Measurements from ENCODE around the gene A2ML1.
"Not testable (repeated sequence)": the region's sequence is repeated elsewhere in the genome, so short reads cannot be mapped to it uniquely, and the experiment has no call there.

Gene A2ML1

DNA sequence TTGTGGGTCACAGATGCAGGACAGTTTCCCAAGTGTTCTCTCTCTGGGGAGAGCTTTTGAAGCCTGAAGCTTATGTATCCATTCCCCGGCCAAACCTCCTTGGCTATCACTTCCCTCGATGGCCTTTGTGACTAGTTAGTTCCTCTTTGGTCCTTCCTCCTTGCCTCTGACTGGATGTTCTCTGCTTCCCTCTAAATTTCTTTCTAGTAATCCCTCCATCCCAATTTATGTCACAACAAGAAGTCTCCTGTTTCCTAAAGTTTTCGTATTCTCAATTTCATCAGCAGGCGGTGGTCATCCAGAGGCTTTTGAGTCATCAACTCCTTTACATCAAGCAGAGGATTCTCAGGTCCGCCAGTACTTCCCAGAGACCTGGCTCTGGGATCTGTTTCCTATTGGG, 27.5 kb downstream of the A2ML1 start:
- DNase-seq (ENCODE audit: low spot score): no peak
- no peak for FAIRE-seq

GRCh38 chr12:8852119-8852518, 29.7 kb downstream of the A2ML1 start:
- DNase-seq (ENCODE audit: low spot score) (no peak), FAIRE-seq (no peak)

DNA sequence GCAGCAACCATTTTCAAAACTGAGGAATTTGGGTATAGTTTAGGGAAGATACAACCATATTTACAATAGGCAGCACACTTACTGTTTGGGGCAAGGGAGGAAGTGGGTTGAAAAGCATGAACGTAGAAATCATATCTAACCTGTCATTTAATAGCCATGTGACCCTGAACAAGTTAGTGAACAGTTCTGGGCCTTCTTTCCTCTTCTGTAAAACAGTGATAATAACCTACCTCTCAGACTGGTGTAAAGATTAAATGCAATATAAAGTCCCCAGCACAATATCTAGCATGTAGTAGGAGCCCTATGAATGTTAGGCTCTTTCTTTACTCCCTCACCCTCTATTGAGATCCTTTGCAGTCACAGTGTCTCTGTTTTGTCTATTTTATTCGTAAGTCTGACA, 33.5 kb downstream of the A2ML1 start:
- DNase-seq (ENCODE audit: low spot score): no peak
- peak; percentile 32 for FAIRE-seq

GRCh38 chr12:8859448-8859847, 37.0 kb downstream of the A2ML1 start:
- DNase-seq (ENCODE audit: low spot score); FAIRE-seq: not testable (repeated sequence)

DNA sequence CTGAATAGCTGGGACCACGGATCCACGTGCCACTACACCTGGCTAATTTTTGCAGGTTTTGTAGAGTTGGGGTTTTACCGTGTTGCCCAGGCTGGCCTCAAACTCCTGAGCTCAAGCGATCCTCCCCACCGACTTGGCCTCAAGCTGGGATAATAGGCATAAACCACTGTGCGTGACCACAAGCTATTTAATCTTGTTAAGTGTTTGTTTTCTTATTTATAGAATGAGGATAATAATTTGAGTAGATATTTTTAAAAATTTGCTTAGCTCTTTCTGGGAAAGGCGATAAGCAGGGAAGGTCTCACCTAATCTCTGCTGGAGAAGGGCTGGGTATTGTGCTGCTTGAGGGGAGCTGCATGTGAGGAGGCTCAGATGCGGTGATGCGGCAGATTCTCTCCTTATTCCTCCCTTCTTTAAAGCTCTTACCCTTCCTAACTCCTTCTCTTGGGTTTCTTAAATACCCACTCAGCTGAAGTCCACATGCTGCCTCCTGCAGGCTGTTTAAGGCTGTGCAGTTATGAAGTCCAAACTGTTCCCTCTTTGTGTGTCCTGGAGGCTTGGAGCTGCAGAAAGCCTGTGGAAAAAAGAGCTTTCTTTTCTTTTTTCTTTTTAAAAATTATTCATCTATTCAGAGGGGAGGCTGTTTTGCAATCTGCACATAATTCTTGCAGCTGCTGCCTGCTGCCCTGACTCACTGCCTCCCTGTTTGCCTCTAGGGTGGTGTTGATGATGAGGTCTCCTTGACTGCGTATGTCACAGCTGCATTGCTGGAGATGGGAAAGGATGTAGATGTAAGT, 37.9 kb downstream of the A2ML1 start:
- FAIRE-seq (no peak), DNase-seq (ENCODE audit: low spot score) (no peak)

DNA sequence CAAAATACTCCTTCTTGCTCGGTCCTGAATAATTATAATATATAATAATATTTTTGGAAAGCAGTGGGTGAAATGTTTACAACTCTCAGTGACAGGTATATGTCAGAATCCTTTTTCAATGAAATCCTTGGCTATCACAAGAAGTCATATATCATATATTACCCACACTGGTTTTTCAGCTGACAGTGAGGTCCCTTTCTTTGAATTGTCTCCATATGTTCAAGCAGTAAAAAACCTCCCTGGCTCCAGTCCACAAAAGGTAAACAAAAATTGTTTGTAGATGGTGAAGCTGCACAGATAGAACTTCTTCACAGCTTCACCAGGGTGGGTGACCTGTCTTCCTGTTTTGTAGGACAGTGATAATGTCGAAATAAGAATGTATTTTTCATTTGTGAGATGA, 44.0 kb downstream of the A2ML1 start:
- no peak for DNase-seq (ENCODE audit: low spot score)
- FAIRE-seq: no peak

DNA sequence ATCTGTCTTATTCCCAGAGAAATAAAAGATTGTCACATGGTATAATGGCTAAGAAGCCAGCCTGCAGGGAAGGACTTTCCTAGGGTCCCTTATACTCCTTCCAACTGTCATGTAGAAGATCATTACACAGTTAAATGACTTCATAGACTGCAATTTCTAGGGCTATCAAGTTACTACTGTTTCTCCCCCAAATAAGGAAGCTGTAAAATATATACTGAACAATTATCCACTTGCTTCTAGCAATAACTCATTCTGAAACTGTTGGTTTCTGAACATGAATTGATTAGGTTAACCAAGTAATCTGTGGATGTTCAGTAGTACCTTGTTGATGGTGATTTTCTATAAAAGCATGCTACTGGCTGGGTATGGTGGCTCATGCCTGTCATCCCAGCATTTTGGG, 44.6 kb downstream of the A2ML1 start:
- FAIRE-seq (no peak), DNase-seq (ENCODE audit: low spot score) (no peak)

DNA sequence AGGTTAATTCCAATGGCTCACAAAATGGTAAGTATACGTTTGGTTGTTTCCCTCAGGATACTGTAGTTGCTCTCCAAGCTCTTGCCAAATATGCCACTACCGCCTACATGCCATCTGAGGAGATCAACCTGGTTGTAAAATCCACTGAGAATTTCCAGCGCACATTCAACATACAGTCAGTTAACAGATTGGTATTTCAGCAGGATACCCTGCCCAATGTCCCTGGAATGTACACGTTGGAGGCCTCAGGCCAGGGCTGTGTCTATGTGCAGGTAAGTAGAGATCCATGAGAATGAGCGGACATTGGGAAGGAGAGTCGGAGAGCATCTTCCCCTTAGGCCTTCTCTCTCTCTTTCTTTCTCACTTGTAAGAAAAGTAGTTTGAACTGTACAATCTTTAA, 45.4 kb downstream of the A2ML1 start:
- FAIRE-seq (no peak), DNase-seq (ENCODE audit: low spot score) (no peak)

- FAIRE-seq (peak; percentile 61), DNase-seq (ENCODE audit: low spot score) (no peak)
Measured at GRCh38 chr12:8870586-8870985, 48.2 kb downstream of the A2ML1 start.

GRCh38 chr12:8871068-8871467, 48.6 kb downstream of the A2ML1 start:
- DNase-seq (ENCODE audit: low spot score): no peak
- FAIRE-seq: no peak

DNA sequence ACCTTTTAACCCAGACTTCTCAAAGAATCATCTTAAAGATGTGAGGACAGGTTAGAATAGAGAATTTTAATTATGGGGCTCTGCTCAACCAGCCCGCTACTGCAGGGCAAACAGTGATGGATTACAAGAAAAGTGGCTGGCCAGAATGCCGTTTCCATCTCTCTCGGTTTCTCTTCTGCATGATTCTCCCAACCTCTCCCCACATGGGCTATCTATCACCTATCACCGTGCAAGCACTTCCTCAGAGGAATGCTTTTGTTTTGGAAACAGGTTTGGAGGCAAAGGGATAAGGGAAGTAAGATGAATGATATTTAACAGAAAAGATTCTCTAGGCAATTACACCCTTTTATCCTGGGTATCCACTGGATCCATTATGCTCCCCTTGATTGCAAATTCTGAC, 54.5 kb downstream of the A2ML1 start:
- DNase-seq (ENCODE audit: low spot score) (no peak), FAIRE-seq (no peak)

GRCh38 chr12:8886502-8887284, 64.3 kb downstream of the A2ML1 start:
- FAIRE-seq (no peak), DNase-seq (ENCODE audit: low spot score) (no peak)

GRCh38 chr12:8887285-8887715, 64.9 kb downstream of the A2ML1 start:
- FAIRE-seq (no peak), DNase-seq (ENCODE audit: low spot score) (no peak)

- FAIRE-seq (no peak), DNase-seq (ENCODE audit: low spot score) (peak; percentile 80)
Measured at GRCh38 chr12:8890313-8891085, 68.1 kb downstream of the A2ML1 start.

GRCh38 chr12:8891976-8892375, 69.6 kb downstream of the A2ML1 start:
- no peak for FAIRE-seq
- DNase-seq (ENCODE audit: low spot score): no peak

GRCh38 chr12:8894378-8894777, 72.0 kb downstream of the A2ML1 start:
- FAIRE-seq: no peak
- DNase-seq (ENCODE audit: low spot score): no peak

- no peak for DNase-seq (ENCODE audit: low spot score)
Measured at GRCh38 chr12:8894986-8895385, 72.6 kb downstream of the A2ML1 start.

GRCh38 chr12:8897081-8897480, 74.7 kb downstream of the A2ML1 start:
- no peak for DNase-seq (ENCODE audit: low spot score)
- no peak for FAIRE-seq

More at GRCh38 chr12:8894986-8895385, 72.6 kb downstream of the A2ML1 start:
- FAIRE-seq: no peak

DNA sequence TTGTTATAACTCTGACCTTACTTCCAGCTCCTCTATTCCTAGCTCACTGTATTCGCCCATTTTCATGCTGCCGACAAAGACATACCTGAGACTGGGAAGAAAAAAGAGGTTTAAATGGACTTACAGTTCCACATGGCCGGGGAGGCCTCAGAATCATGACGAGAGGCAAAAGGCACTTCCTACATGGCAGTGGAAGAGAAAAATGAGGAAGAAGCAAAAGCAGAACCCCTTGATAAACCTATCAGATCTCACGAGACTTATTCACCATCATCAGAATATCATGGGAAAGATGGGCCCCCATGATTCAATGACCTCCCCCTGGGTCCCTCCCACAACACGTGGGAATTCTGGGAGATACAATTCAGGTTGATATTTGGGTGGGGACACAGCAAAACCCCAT, 77.4 kb downstream of the A2ML1 start:
- DNase-seq (ENCODE audit: low spot score) (no peak), FAIRE-seq (peak; percentile 20)

GRCh38 chr12:8902703-8903102, 80.3 kb downstream of the A2ML1 start:
- DNase-seq (ENCODE audit: low spot score); FAIRE-seq: not testable (repeated sequence)

GRCh38 chr12:8903646-8904045, 81.2 kb downstream of the A2ML1 start:
- FAIRE-seq: no peak
- no peak for DNase-seq (ENCODE audit: low spot score)

DNA sequence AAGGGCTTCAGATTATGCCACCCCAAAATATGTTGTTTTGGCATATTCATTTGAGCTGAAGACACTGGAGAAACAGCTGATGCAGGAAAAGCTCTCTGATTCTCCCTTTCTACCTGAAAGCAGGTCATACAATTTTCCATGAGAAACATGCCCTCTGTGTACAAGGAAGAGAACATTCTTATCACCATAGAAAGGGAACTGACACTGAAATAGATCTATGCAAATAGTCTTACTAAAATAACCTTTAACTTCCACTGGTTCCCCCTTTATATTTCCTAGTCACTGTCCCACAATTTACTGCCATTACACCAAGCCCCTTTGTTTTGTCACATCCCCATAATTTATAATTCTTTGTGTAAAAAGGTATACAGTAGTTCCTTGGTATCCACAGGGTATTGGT, 82.2 kb downstream of the A2ML1 start:
- FAIRE-seq: no peak
- no peak for DNase-seq (ENCODE audit: low spot score)

Data from urothelium cell line (cell line).